HepG2 (cell line): ENCODE measurements around the gene MLX. TPM values are rescaled to one million over a fixed set of nuclear protein-coding genes. Genes with fewer than 3 reads are reported as not detected.

Experiments
- AGO2 ChIP-seq: fragments of 200-400 bp; formaldehyde crosslinking; optimal IDR thresholded peaks from 2 replicates; pipeline ENCODE3; 2017; ENCODE audit warnings: mild to moderate bottlenecking, low read depth, low read length, moderate library complexity
- CC2D1A ChIP-seq: sonication (generic); formaldehyde crosslinking; IDR thresholded peaks from 2 replicates; pipeline ENCODE4 v1.8.1; 2023; ENCODE audit warnings: mild to moderate bottlenecking, missing genetic modification reagents
- CCDC6 ChIP-seq: sonication (generic); formaldehyde crosslinking; IDR thresholded peaks from 2 replicates; pipeline ENCODE4 v1.8.1; 2022; ENCODE audit warnings: mild to moderate bottlenecking, missing genetic modification reagents, moderate library complexity
- ELK4 ChIP-seq: sonication (generic); formaldehyde crosslinking; IDR thresholded peaks from 2 replicates; pipeline ENCODE4 v1.9.0; 2021; ENCODE audit warnings: missing genetic modification reagents, borderline replicate concordance
- HIC2 ChIP-seq: sonication (generic); formaldehyde crosslinking; IDR thresholded peaks from 2 replicates; pipeline ENCODE4 v1.9.0; 2022; ENCODE audit warnings: low read depth, missing genetic modification reagents
- KLF15 ChIP-seq: sonication (generic); formaldehyde crosslinking; IDR thresholded peaks from 2 replicates; pipeline ENCODE4 v1.8.1; 2023; ENCODE audit warnings: borderline replicate concordance, mild to moderate bottlenecking, inconsistent platforms, missing genetic modification reagents, mixed read lengths
- NFYB ChIP-seq: sonication (generic); formaldehyde crosslinking; IDR thresholded peaks from 2 replicates; pipeline ENCODE4 v1.4.0; 2020; ENCODE audit warnings: missing genetic modification reagents
- POGK ChIP-seq: sonication (generic); formaldehyde crosslinking; conservative IDR thresholded peaks from 2 replicates; pipeline ENCODE4 v1.8.0; 2022; ENCODE audit warnings: mild to moderate bottlenecking, moderate library complexity, missing genetic modification reagents
- PPARG ChIP-seq: conservative IDR thresholded peaks from 2 replicates; pipeline ENCODE4 v1.6.1; 2016; ENCODE audit warnings: missing biosample characterization, missing genetic modification reagents
- SAP130 ChIP-seq: IDR thresholded peaks from 2 replicates; pipeline ENCODE4 v1.6.1; 2016; ENCODE audit warnings: low read depth
- TBX3 ChIP-seq: fragments of 450-650 bp; IDR thresholded peaks from 2 replicates; pipeline ENCODE4 v1.6.1; 2017; ENCODE audit warnings: antibody characterized with exemption, mild to moderate bottlenecking, inconsistent platforms, borderline replicate concordance
- UBTF ChIP-seq: sonication (generic); formaldehyde crosslinking; IDR thresholded peaks from 2 replicates; pipeline ENCODE4 v1.4.0; 2020; ENCODE audit warnings: mild to moderate bottlenecking, missing genetic modification reagents
- ZNF12 ChIP-seq: sonication (generic); formaldehyde crosslinking; IDR thresholded peaks from 2 replicates; pipeline ENCODE4 v1.5.0; 2020; ENCODE audit warnings: missing genetic modification reagents
- ZNF138 ChIP-seq: sonication (generic); formaldehyde crosslinking; IDR thresholded peaks from 2 replicates; pipeline ENCODE4 v1.5.0; 2020; ENCODE audit warnings: mild to moderate bottlenecking, low read depth, missing genetic modification reagents
- ZNF281 ChIP-seq: sonication (generic); formaldehyde crosslinking; IDR thresholded peaks from 2 replicates; pipeline ENCODE4 v1.4.0; 2020; ENCODE audit warnings: missing genetic modification reagents, borderline replicate concordance
- ZNF30 ChIP-seq: sonication (generic); formaldehyde crosslinking; IDR thresholded peaks from 2 replicates; pipeline ENCODE4 v1.5.0; 2020; ENCODE audit warnings: mild to moderate bottlenecking, missing genetic modification reagents
- ZNF331 ChIP-seq: sonication (generic); formaldehyde crosslinking; IDR thresholded peaks from 2 replicates; pipeline ENCODE4 v1.4.0; 2020; ENCODE audit warnings: missing genetic modification reagents
- ZNF619 ChIP-seq: sonication (generic); formaldehyde crosslinking; IDR thresholded peaks from 2 replicates; pipeline ENCODE4 v1.4.0; 2020; ENCODE audit warnings: mild to moderate bottlenecking, missing genetic modification reagents
- ZNF713 ChIP-seq: sonication (generic); formaldehyde crosslinking; IDR thresholded peaks from 2 replicates; pipeline ENCODE4 v1.4.0; 2020; ENCODE audit warnings: mild to moderate bottlenecking, missing genetic modification reagents
- ZNF780A ChIP-seq: sonication (generic); formaldehyde crosslinking; IDR thresholded peaks from 2 replicates; pipeline ENCODE4 v1.8.0; 2022; ENCODE audit warnings: mild to moderate bottlenecking, missing genetic modification reagents, moderate library complexity
- polyA plus RNA-seq, 8 experiments: library from polyadenylated mRNA; depleted of rRNA in 3 of 8; stranded (reverse) in 7 of 8; unstranded in 1 of 8; fragments of >200 nt; fragmentation: Illumina TruSeq in 4 of 8; extraction: Trizol in 4 of 8; gene quantifications; 2 replicates each; pipeline versions ENCODE4 v1.2.1 to v1.2.3, GENCODE V29; 2011 to 2016; ENCODE audit warnings: low read depth in 4 of 8, missing spikeins in 1 of 8, mixed read lengths in 1 of 8; ENCODE audit not compliant: insufficient read depth in 1 of 8
- total RNA-seq, 5 experiments: library from RNA; depleted of rRNA; stranded (reverse); fragments of >200 nt; fragmentation: Illumina TruSeq; extraction: Trizol; gene quantifications; 2 replicates each; pipeline ENCODE4 v1.2.3, GENCODE V29; 2016; ENCODE audit warnings: low read depth in 1 of 5

Gene MLX
- total and polyA plus RNA-seq, 2 of the 13 experiments (the other 11 are each of a cell fraction or from before 2014, with no cell fraction given): 38.9 to 74.4 TPM

GRCh38 chr17:42544874-42545283 is 22.0 kb upstream of the MLX start (continued):
- peak; percentile 39; the same call in 1 of the 2 replicates for TF ChIP-seq ZNF331
- TF ChIP-seq TBX3: peak; percentile 39; the same call in 1 of the 2 replicates
- TF ChIP-seq ELK4 (CRISPR knock-in tag): no peak
- no peak for TF ChIP-seq ZNF281 (CRISPR knock-in tag)
- no peak for TF ChIP-seq NFYB (CRISPR knock-in tag)
- no peak for TF ChIP-seq ZNF138 (CRISPR knock-in tag)
- TF ChIP-seq ZNF619 (CRISPR knock-in tag): no peak; the same call in 1 of the 2 replicates
- 0 out of 2 replicates have a peak, but pooled peaks have one; percentile 41 for TF ChIP-seq CCDC6 (CRISPR knock-in tag)
- no peak for TF ChIP-seq POGK (CRISPR knock-in tag)
- TF ChIP-seq ZNF780A: no peak
- no peak for TF ChIP-seq ZNF30 (CRISPR knock-in tag)
- peak; percentile 73 for TF ChIP-seq SAP130 (CRISPR knock-in tag)
- TF ChIP-seq CC2D1A (CRISPR knock-in tag): no peak
- no peak for TF ChIP-seq ZNF12 (CRISPR knock-in tag)
- 0 out of 2 replicates have a peak, but pooled peaks have one; percentile 17 for TF ChIP-seq PPARG (CRISPR knock-in tag)
- no peak for TF ChIP-seq KLF15 (CRISPR knock-in tag)
- no peak for TF ChIP-seq AGO2
- TF ChIP-seq UBTF: no peak
- peak; percentile 84 for TF ChIP-seq HIC2 (CRISPR knock-in tag)
- TF ChIP-seq ZNF713 (CRISPR knock-in tag): no peak
